HEK293 (cell line): ENCODE data around the gene AEBP2.

ENCODE experiments used
- BCL11A ChIP-seq: fragments of 450-650 bp; formaldehyde crosslinking; IDR thresholded peaks from 2 replicates; pipeline ENCODE4 v1.5.1; 2016; ENCODE audit warnings: low read depth, missing biosample characterization, missing genetic modification characterization
- CTCF ChIP-seq: fragments of 450-650 bp; formaldehyde crosslinking; IDR thresholded peaks from 2 replicates; pipeline ENCODE4 v1.5.1; 2016; ENCODE audit warnings: missing biosample characterization, missing genetic modification characterization
- REST ChIP-seq: fragments of 450-650 bp; formaldehyde crosslinking; IDR thresholded peaks from 2 replicates; pipeline ENCODE4 v1.5.1; 2016; ENCODE audit warnings: missing biosample characterization, missing genetic modification characterization
- TCF7L2 ChIP-seq: IDR thresholded peaks from 2 replicates; pipeline ENCODE4 v1.6.1; 2011; ENCODE audit warnings: low read depth, mild to moderate bottlenecking, inconsistent platforms, low read length, moderate library complexity, borderline replicate concordance
- ZNF148 ChIP-seq: fragments of 450-650 bp; formaldehyde crosslinking; IDR thresholded peaks from 2 replicates; pipeline ENCODE4 v1.5.0; 2017; ENCODE audit warnings: missing biosample characterization, missing genetic modification characterization, borderline replicate concordance
- ZNF174 ChIP-seq: fragments of 450-650 bp; formaldehyde crosslinking; IDR thresholded peaks from 2 replicates; pipeline ENCODE4 v1.5.0; 2017; ENCODE audit warnings: missing biosample characterization, mild to moderate bottlenecking, missing genetic modification characterization
- ZNF302 ChIP-seq: fragments of 450-650 bp; formaldehyde crosslinking; IDR thresholded peaks from 2 replicates; pipeline ENCODE4 v1.5.1; 2016; ENCODE audit warnings: missing biosample characterization, missing genetic modification characterization, low read depth
- ZNF610 ChIP-seq: fragments of 450-650 bp; formaldehyde crosslinking; IDR thresholded peaks from 2 replicates; pipeline ENCODE4 v1.5.1; 2016; ENCODE audit warnings: missing biosample characterization, missing genetic modification characterization, borderline replicate concordance
- ZNF626 ChIP-seq: fragments of 450-650 bp; sonication (Bioruptor Pico); formaldehyde crosslinking; IDR thresholded peaks from 2 replicates; pipeline ENCODE4 v1.5.1; 2018; ENCODE audit warnings: missing biosample characterization, missing genetic modification characterization, inconsistent platforms
- ZNF629 ChIP-seq: fragments of 450-650 bp; formaldehyde crosslinking; IDR thresholded peaks from 2 replicates; pipeline ENCODE4 v1.5.1; 2017; ENCODE audit warnings: missing biosample characterization, missing genetic modification characterization
- ZSCAN16 ChIP-seq: fragments of 450-650 bp; formaldehyde crosslinking; IDR thresholded peaks from 2 replicates; pipeline ENCODE4 v1.5.1; 2016; ENCODE audit warnings: missing biosample characterization, missing genetic modification characterization

- TF ChIP-seq ZNF174 (tag by site-specific recombination) (no peak), ZNF610 (tag by site-specific recombination) (no peak), ZSCAN16 (tag by site-specific recombination) (no peak), TCF7L2 (no peak), BCL11A (no peak), REST (tag by site-specific recombination) (no peak), ZNF148 (tag by site-specific recombination) (no peak), CTCF (tag by site-specific recombination) (no peak), ZNF626 (tag by site-specific recombination) (no peak), ZNF629 (tag by site-specific recombination) (no peak), ZNF302 (tag by site-specific recombination) (no peak)
Measured at GRCh38 chr12:19394385-19394784, 44.9 kb upstream of the AEBP2 start.
